GM19238 (cell line): ENCODE results near the gene ATG10.

ENCODE experiments used
- DNase-seq: peaks from one replicate; pipeline ENCODE4 v3.0.0; 2011; ENCODE audit warnings: low spot score; ENCODE audit not compliant: insufficient read length

Gene ATG10

GRCh38 chr5:82164176-82164976 is 192.6 kb downstream of the ATG10 start:
- DNase-seq = no peak

- no peak for DNase-seq
These were observed 193.3 kb downstream of the ATG10 start for GRCh38 chr5:82164977-82165713.

GRCh38 chr5:82165740-82166530 is 194.1 kb downstream of the ATG10 start:
- DNase-seq = peak; percentile 16

GRCh38 chr5:82167372-82167935 is 195.6 kb downstream of the ATG10 start:
- no peak for DNase-seq

- DNase-seq = no peak
These were observed 196.5 kb downstream of the ATG10 start for GRCh38 chr5:82168294-82168693.

- DNase-seq = no peak
These were observed 198.1 kb downstream of the ATG10 start for GRCh38 chr5:82169892-82170291.

- peak; percentile 18 for DNase-seq
These were observed 202.5 kb downstream of the ATG10 start for GRCh38 chr5:82174128-82174918.

GRCh38 chr5:82174919-82175219 is 203.0 kb downstream of the ATG10 start:
- DNase-seq = no peak

GRCh38 chr5:82176115-82176814 is 204.4 kb downstream of the ATG10 start:
- DNase-seq = no peak

- DNase-seq = no peak
These were observed 206.6 kb downstream of the ATG10 start for GRCh38 chr5:82178378-82178777.

- no peak for DNase-seq
These were observed 210.8 kb downstream of the ATG10 start for GRCh38 chr5:82182662-82183061.

- DNase-seq = no peak
These were observed 212.0 kb downstream of the ATG10 start for GRCh38 chr5:82183828-82184227.

GRCh38 chr5:82185851-82186250 is 214.0 kb downstream of the ATG10 start:
- no peak for DNase-seq

- DNase-seq = no peak
These were observed 225.7 kb downstream of the ATG10 start for GRCh38 chr5:82197550-82197949.

GRCh38 chr5:82204567-82204966 is 232.7 kb downstream of the ATG10 start:
- no peak for DNase-seq

GRCh38 chr5:82205005-82205404 is 233.2 kb downstream of the ATG10 start:
- no peak for DNase-seq

GRCh38 chr5:82208371-82208770 is 236.5 kb downstream of the ATG10 start:
- no peak for DNase-seq

GRCh38 chr5:82211855-82212572 is 240.2 kb downstream of the ATG10 start:
- no peak for DNase-seq

GRCh38 chr5:82217917-82218316 is 246.1 kb downstream of the ATG10 start:
- no peak for DNase-seq
